ENCODE measurements around the gene SIRPG.
A peak's percentile ranks its signal among the peaks of the same experiment; 100 is the strongest.

Gene SIRPG

DNA sequence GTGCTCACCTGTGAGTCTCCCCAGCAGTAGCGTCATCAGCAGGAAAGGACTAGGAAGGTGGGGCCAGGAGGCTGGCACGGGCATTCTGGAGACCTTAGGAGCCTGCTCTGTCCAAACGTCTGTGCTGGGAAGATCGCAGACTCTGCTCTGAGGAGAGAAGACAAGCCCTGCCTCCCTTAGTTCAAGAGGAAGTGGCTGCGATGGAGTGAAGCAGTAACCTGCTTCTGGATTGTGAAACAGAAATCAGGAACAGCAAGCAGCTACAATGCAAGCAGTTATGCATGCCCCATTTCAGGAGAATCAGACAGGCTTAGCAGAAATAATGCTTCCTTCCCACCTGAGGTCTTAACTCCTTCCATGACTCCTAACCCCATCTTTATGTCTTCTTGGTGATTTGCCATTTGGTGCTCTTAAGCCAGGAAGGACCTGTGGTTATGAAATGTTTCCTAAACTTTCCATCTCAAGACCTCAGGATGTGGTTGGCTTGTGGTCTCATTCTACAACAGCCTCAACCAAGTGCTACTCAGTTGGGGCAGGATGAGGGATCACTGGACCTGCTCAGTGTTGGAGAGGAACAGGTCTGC is 37.6 kb downstream of the SIRPG start, which contains the start of gene SIRPB1:
SIRPB1 (minus strand) TSS at position 149 of the 584 bp plus-strand sequence; CDS start at position 84, 65 bp downstream.
- H3K27ac ChIP-seq (ENCODE audit: extremely low read depth, low read depth, low read length) = no peak within 1 kb of the TSS
- ChIA-PET CTCF (no interaction called here), POLR2A (no interaction called here)
- no peaks in the 10 kb centered on the region for H3K36me3 ChIP-seq (ENCODE audit: control insufficient read depth in 2 of 2, insufficient read depth in 1 of 2, low read length in 2 of 2)
- no peaks in the 10 kb centered on the region for H3K4me1 ChIP-seq (ENCODE audit: control insufficient read depth, insufficient read depth, low read length)
- no peaks in the 10 kb centered on the region for H3K9me3 ChIP-seq (ENCODE audit: control insufficient read depth, insufficient read depth, low read depth, low read length)
- no peak within 1 kb of the TSS for H3K4me3 ChIP-seq (ENCODE audit: low read depth, low read length)
- no peak for TF ChIP-seq KLF1 (tag by site-specific recombination; IDR thresholded peaks at IDR 0.05)
- TF ChIP-seq ZNF157 (tag by site-specific recombination; IDR thresholded peaks at IDR 0.05) = no peak
- TF ChIP-seq ZNF274 (IDR thresholded peaks at IDR 0.05; ENCODE audit: low read length) = no peak
- TF ChIP-seq ZNF274 (tag by site-specific recombination; IDR thresholded peaks at IDR 0.05; ENCODE audit: borderline replicate concordance) = no peak
- TF ChIP-seq ZNF701 (tag by site-specific recombination; IDR thresholded peaks at IDR 0.05) = no peak
- TF ChIP-seq ZBTB21 (tag by site-specific recombination; IDR thresholded peaks at IDR 0.05) = no peak
- TF ChIP-seq ZNF391 (tag by site-specific recombination; IDR thresholded peaks at IDR 0.05; ENCODE audit: borderline replicate concordance, low read depth) = no peak
- TF ChIP-seq ZXDB (tag by site-specific recombination; IDR thresholded peaks at IDR 0.05) = no peak
- no peak for TF ChIP-seq ZNF501 (tag by site-specific recombination; IDR thresholded peaks at IDR 0.05)
- no peak for TF ChIP-seq ZNF548 (tag by site-specific recombination; IDR thresholded peaks at IDR 0.05)
- TF ChIP-seq ZNF324 (tag by site-specific recombination; IDR thresholded peaks at IDR 0.05) = no peak
- no peak for TF ChIP-seq KLF9 (tag by site-specific recombination; IDR thresholded peaks at IDR 0.05; ENCODE audit: low read depth)
- no peak for TF ChIP-seq ZNF776 (tag by site-specific recombination; IDR thresholded peaks at IDR 0.05; ENCODE audit: borderline replicate concordance)
- no peak for TF ChIP-seq BCL11B (tag by site-specific recombination; IDR thresholded peaks at IDR 0.05; ENCODE audit: low read depth)
- TF ChIP-seq ZBTB1 (tag by site-specific recombination; IDR thresholded peaks at IDR 0.05) = no peak
- no peak for TF ChIP-seq ZNF473 (tag by site-specific recombination; IDR thresholded peaks at IDR 0.05)
- TF ChIP-seq ZNF114 (tag by site-specific recombination; IDR thresholded peaks at IDR 0.05) = no peak
- TF ChIP-seq KLF10 (tag by site-specific recombination; IDR thresholded peaks at IDR 0.05) = no peak
- TF ChIP-seq ZNF311 (tag by site-specific recombination; IDR thresholded peaks at IDR 0.05; ENCODE audit: borderline replicate concordance) = no peak

GRCh38 chr20:1618954-1619540 is 38.5 kb downstream of the SIRPG start:
- H3K4me1 ChIP-seq (ENCODE audit: control insufficient read depth, insufficient read depth, low read length) = no peaks in the 10 kb centered on the region
- TF ChIP-seq ZBTB21 (tag by site-specific recombination; IDR thresholded peaks at IDR 0.05) (no peak), ZXDB (tag by site-specific recombination; IDR thresholded peaks at IDR 0.05) (no peak), ZNF37A (tag by site-specific recombination; IDR thresholded peaks at IDR 0.05) (no peak), PBX3 (CRISPR knock-in tag; IDR thresholded peaks at IDR 0.05) (no peak), GLIS1 (tag by site-specific recombination; IDR thresholded peaks at IDR 0.05) (no peak), ZNF2 (tag by site-specific recombination; IDR thresholded peaks at IDR 0.05) (no peak), ZNF548 (tag by site-specific recombination; IDR thresholded peaks at IDR 0.05) (peak; percentile 92), ZNF121 (tag by site-specific recombination; IDR thresholded peaks at IDR 0.05) (no peak)
- TF ChIP-seq, protein P1, sequence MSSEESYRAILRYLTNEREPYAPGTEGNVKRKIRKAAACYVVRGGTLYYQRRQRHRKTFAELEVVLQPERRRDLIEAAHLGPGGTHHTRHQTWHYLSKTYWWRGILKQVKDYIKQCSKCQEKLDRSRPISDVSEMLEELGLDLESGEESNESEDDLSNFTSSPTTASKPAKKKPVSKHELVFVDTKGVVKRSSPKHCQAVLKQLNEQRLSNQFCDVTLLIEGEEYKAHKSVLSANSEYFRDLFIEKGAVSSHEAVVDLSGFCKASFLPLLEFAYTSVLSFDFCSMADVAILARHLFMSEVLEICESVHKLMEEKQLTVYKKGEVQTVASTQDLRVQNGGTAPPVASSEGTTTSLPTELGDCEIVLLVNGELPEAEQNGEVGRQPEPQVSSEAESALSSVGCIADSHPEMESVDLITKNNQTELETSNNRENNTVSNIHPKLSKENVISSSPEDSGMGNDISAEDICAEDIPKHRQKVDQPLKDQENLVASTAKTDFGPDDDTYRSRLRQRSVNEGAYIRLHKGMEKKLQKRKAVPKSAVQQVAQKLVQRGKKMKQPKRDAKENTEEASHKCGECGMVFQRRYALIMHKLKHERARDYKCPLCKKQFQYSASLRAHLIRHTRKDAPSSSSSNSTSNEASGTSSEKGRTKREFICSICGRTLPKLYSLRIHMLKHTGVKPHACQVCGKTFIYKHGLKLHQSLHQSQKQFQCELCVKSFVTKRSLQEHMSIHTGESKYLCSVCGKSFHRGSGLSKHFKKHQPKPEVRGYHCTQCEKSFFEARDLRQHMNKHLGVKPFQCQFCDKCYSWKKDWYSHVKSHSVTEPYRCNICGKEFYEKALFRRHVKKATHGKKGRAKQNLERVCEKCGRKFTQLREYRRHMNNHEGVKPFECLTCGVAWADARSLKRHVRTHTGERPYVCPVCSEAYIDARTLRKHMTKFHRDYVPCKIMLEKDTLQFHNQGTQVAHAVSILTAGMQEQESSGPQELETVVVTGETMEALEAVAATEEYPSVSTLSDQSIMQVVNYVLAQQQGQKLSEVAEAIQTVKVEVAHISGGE (tag by site-specific recombination; conservative IDR thresholded peaks at IDR 0.05; ENCODE audit: low read depth) = no peak
- no peak overlapping the region for H3K4me3 ChIP-seq (ENCODE audit: low read depth, low read length)
- no peak overlapping the region for H3K27ac ChIP-seq (ENCODE audit: extremely low read depth, low read depth, low read length)
- ChIA-PET POLR2A (no interaction called here), CTCF (interaction anchor here (0.8 kb wide), 1 partner anchor 12 kb away, joined by 4 read pairs; no protein-coding TSS in a partner anchor)
- H3K9me3 ChIP-seq (ENCODE audit: control insufficient read depth, insufficient read depth, low read depth, low read length) = no peaks in the 10 kb centered on the region
- H3K36me3 ChIP-seq (ENCODE audit: control insufficient read depth in 2 of 2, insufficient read depth in 1 of 2, low read length in 2 of 2) = no peaks in the 10 kb centered on the region
